ENCODE measurements around the gene BMPER. TPM values are rescaled to one million over a fixed set of nuclear protein-coding genes. Genes with fewer than 3 reads are reported as not detected.

Gene BMPER
- total RNA-seq, 1 donor from 2014 or later = 2.7 TPM

DNA sequence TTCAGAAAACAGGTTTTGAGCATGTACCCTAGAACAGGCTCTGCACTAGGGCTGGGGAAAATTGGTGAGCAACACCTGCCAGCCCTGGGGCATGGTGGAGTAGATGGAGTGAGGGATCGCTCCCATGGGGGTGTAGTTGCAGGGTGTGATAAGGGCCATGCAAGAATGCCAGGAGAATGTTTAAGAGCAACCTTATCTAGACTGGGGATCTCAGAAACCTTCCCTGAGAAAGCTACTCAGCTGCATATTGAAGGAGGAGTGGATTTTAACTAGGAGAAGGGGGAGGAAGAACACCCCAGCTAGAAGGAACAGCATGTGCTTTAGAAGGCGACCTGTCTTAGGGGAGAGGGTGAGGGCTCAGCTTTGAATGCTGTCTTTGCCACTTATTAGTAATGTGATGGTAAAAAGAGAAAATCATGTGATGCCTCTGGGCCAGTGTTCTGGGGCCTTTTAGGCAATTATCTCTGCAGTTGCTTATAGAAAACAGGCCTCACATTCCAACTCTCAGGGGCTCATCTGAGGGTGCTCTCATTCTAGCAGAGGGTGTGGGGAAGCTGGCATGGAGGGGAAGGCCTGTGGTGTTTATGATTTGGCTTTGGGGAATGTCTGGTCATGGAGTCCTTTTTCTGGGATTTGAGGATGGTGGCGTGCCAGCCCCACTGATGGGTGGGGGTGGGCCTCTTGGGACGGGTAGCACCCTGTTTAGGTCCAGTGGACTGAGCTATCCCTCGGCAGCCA is 225.4 kb downstream of the BMPER start:
- DNase-seq (ENCODE audit: extremely low read depth, low read depth, low spot score) = no peak

DNA sequence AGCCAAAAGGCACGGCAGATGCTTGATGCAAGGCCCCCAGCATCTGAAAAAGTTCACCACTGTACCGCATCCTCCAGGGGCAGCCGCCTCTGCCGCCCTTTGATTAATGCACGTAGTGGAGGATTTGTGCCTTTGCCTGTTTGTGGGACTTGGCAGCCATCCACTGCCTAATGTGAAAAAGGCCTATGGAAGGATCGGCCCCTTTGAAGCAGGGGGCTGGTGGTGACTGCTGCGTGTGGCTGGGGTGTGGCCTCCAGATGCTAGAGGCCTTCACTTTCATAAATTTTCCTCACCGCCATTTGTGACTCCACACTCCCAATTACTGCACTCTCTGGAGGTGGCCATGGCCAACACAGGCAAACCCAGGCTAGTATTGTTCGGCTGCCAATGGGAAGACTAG is 226.0 kb downstream of the BMPER start:
- no peak for DNase-seq (ENCODE audit: extremely low read depth, low read depth, low spot score)

DNA sequence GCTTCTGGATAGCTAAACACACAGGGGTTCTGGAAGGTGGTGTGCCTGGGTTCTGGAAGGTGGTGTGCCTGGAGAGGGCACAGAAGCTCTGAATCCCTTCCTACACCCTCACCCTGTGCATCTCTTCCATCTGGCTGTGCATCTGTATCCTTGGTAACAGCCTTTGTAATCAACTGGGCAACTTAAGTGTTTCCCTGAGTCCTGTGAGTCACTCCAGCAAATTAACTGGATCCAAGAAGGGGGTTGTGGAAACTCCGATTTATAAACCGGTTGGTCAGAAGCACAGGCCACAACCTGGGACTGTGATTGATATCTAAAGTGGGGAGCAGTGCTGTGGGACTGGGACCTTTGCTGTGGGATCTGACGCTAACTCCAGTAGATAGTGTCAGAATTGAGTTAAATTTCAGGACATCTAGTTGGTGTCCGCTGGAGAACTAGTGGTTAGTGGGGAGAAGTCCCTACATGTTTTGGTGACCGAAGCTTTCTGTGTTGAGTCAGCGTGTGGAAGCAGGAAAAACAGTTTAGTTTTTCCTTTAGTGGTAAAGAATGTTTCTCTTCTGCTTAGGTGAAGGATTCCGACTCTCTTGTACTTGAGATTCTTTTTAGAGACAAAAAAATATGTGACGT is 228.1 kb downstream of the BMPER start:
- DNase-seq (ENCODE audit: extremely low read depth, low read depth, low spot score) = no peak

DNA sequence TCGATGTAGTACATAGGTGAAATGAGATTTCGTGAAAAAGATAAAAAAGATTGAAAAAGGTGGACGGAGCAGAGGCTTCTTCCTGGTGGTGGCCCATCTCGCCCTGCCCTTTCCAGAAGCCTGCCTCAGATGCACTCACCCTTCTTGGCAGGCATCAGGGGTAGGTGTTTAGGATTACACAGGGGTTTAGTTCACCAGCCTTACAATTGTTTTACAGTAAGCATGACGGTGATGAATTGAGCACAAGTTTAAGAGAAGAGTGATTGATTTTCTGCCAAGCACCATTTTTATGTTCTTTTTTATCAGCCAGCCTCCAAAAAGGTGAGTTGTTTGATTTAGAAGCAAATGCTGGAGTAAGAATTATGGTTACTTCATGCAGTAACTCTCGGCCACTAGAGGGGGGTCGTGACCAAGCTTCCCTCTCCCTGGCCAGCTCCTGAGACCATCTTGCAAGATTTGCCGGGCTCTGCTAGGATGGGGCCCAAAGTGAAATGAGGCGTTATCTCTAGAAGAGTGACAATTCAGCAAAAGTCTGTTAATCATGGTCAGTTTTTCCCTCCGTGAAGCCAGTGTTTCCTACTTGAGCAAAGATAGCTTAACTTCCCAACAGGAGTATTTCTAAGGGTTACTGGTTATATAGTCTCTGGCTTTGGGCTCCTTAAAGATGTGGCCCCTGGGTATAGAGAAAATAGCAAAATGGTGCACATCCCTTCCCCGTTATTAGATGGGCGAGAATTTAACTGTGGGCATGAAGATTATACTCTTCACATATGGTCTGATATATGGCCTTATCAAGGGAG is 228.8 kb downstream of the BMPER start:
- DNase-seq (ENCODE audit: extremely low read depth, low read depth, low spot score) = peak; percentile 27

DNA sequence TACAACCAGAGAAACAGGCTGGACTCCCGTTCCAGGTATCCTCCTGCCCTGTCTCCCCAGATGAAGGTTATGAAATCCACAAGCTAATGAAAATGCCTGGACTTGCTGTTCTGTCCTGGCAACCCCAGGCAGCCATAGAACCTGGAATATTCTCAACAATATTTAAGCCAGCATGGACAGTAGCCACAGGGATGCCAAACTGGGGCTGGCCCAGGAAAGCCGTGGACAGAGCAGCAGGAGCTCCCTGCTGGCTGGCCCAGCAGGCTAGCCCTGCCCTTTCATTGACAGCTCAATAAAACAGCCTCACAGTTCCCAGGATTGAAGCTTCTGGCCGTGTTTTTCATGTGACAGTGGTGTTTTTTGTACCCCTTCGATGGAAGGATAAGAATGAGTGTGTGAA is 230.6 kb downstream of the BMPER start:
- no peak for DNase-seq (ENCODE audit: extremely low read depth, low read depth, low spot score)

DNA sequence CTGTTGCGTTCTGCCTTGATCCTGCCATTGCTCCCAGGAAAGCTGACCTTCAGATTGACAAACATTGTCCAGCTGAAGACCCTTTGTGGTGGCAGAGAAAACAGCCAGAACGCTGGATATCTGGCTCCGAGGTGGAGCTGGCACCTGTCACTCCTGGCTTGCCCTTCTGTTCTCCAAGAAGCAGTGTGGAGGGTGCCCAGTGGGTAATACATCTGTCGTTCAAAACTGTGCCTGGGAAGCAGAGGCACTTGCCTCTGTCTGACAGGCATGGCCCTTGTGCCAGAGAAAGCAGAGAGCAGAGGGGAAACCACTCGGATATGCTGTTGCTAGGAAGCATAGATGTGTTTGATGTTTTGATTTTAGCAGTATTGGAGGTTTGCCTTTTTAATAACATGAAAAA is 231.4 kb downstream of the BMPER start:
- no peak for DNase-seq (ENCODE audit: extremely low read depth, low read depth, low spot score)

DNA sequence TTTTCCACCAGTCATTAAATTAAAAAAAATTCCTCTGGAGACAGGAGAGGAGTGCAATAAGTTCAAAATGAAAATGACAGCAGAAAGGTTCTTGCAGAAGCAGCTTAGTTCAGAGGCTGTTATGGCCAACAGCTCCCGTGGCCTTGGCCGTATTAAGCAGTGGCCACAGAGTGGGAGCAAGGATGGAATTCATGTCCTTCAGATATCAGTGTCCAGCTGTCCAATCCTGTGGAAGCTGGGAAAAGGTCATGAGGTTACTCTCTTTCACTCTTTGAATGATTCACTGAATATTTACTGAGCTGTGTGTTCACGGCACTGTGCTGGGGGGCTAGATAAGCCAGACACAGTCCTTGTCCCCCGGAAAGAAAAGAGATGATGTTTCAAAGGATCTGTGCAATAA is 231.8 kb downstream of the BMPER start:
- no peak for DNase-seq (ENCODE audit: extremely low read depth, low read depth, low spot score)

DNA sequence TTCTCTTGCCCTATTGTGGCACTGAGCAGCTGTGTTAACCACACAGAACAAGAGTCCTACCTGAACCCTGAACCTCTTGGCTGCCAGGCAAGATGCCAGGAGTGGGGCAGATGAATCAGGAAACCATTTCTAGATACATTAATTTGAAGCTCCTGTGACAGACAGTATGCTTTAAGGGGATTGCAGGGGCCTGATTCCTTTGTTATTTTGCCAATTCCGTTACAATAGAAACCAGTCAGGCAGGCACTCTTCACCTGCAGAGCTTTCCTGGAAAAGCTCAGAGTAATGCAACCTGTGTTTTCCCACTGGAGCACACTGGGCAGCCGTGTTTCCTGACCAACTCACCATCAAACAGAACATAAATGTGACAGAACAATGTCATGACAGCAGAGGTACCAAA is 233.1 kb downstream of the BMPER start:
- no peak for DNase-seq (ENCODE audit: extremely low read depth, low read depth, low spot score)

DNA sequence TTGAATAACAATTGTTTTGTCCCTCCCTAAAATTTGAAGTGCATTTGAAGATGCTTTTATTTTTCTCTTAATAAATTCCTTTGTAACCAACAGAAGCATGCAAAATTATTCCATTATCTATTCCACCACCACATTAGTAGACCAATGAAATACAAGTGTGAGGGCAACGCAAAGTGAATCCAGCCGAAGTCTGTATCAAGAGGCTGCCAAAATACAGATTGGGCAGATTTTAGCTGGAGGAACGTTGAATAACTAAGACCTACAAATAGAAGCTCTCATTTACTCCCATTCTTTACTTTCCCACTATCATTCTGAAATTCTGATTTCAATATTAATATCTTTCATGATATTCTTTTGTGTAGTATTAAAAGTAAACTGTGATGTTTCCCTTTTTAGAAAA is 233.7 kb downstream of the BMPER start:
- DNase-seq (ENCODE audit: extremely low read depth, low read depth, low spot score) = no peak

DNA sequence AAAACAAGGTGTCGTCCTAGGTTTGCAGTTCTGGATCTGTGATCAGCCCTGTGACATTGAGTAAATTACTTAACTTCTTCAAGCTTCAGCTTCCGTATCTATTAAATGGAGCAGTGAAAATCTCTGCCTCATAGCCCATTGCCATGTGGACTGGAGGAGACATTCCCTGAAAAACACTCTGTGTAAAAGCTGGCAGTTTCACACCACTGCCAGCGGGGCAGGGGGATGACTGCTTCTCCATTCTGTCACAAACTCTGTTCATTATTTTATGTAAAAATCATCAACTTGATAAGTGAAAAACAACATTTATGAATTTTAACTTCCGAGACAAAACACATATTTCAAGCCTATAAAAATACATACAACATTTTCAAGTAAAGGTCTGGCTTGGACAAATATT is 234.7 kb downstream of the BMPER start:
- DNase-seq (ENCODE audit: extremely low read depth, low read depth, low spot score) = no peak

DNA sequence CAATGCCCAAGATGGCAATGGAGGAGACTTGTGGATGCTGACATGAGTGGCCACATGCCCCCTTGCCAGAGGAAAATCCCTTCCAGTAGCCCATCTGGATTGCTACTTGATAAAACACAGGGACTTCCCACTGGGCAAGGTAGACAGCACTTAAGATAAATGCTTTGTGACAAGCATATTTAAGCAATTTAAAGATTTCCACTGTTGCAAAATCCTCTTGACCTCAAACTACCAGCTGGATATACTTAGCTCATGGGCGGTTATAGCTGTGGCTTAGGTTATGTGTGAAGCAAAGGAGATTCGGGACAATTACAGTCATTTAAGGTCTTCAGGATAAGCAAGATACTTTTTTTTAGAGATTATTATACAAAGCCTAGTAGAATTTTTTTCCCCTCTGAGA is 238.1 kb downstream of the BMPER start:
- DNase-seq (ENCODE audit: extremely low read depth, low read depth, low spot score) = no peak

DNA sequence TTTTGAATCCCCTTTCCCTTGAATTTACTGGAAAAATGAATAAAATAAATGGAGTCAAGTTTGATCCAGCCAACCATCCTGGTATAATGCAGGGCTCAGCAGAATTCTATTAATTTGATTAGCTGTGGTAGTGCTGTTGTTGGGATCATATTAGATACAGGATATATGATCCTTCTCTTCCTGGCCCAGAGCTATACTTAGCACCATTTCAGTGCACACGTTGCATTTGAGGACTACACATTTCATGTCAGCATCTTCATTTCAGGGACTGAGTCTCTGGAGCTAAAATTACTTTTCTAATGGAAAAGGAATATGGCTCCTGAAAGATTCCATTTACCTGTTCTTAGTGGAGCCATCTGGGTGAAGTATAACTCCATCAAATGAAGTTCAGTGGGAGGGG is 240.3 kb downstream of the BMPER start:
- DNase-seq (ENCODE audit: extremely low read depth, low read depth, low spot score) = no peak

DNA sequence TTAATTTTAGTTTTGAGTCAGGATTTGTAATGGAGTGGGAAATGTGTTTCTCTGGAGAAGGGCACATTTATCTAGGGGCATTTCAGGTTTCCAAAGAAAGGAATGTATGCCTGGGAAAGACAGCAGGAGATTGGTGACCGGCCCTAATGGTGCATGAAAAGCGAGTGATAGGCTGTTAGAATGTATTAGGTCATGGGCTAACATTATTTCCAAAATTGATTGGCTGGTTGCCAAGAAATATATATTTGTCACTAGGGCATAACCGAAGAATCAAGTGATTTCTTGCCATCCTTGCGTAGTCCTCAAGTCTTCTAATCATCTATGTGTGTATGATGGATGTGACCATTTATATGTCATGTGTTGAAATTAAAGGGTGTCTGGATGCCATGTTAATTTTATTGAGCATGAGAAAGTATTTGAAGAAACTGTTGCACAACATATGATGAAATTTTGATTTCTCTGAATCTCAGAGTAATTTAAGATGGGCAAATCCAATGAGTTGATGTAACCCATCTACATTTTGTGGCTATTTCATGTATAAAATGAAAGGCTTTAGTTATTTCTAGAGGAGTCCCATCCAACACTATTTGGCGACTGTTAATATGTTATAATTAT is 248.4 kb downstream of the BMPER start:
- no peak for DNase-seq (ENCODE audit: extremely low read depth, low read depth, low spot score)

DNA sequence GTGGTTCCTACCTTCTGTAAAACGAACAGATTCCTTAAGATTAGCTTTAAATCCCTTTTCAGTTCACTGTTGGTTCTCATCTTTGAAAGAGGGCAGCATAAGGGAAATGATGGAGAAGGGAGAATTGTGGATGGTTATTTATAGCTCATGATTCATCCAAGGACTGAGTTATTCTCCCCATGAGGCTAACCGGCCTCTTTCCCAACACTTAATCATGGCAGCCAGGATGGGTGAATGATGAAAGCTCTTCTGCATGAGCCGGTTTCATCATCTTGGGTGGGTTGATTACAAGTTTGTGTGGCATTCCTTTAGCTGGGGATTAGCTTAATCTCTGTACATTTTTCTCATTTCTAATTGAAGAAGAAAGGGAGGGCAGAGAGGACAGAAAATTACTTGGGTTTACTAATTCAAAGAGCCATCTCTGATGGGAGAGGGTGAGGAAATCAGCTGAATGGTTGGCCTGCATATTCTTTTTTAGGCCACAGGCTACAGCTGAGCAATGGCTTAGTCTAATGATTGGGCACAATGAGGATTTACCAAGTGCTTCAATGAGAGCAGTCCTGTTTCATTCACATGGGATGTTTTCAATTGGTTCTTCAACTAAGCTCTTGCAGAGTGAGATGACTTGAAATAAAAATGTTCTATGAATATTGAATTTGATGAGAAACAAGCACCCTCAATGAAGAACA is 250.0 kb downstream of the BMPER start:
- DNase-seq (ENCODE audit: extremely low read depth, low read depth, low spot score) = no peak

DNA sequence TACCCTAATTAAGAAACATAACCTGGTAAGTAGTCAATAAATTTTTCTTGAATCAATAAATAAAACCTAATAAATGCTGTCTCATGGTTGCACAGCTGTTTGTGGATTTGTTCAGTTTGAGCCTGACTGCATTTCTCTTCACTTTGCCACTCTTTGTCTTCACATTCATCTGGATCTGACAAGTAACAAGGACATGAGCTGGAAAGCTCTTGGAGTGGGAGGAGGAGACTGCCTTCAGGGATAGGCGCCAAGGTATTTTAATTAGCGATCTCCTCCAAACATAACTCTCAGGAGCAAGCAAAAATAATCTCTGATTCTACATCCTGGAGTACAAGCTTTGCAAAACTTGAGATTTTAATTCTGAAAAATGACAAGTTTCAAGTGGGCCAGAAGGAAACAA is 251.0 kb downstream of the BMPER start:
- no peak for DNase-seq (ENCODE audit: extremely low read depth, low read depth, low spot score)

DNA sequence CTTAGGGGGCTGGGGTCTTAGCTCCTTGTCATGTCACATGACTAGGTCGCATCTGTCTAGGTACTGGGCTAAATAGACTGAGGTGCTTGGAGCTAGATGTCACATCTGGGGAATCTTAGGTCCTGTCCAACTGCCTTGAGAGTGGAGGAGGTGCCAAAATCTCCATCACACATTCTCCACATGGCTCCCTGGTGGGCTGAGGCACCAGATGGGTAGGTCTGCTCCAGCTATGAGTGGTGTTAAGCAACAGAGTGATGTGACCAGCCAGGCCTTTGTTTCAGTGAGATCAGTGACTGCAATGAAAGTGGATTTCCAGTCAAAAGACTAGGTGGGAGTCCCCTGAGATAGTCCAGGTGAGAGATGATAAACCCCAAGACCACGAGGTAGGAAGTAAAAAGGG is 251.8 kb downstream of the BMPER start:
- DNase-seq (ENCODE audit: extremely low read depth, low read depth, low spot score) = no peak

DNA sequence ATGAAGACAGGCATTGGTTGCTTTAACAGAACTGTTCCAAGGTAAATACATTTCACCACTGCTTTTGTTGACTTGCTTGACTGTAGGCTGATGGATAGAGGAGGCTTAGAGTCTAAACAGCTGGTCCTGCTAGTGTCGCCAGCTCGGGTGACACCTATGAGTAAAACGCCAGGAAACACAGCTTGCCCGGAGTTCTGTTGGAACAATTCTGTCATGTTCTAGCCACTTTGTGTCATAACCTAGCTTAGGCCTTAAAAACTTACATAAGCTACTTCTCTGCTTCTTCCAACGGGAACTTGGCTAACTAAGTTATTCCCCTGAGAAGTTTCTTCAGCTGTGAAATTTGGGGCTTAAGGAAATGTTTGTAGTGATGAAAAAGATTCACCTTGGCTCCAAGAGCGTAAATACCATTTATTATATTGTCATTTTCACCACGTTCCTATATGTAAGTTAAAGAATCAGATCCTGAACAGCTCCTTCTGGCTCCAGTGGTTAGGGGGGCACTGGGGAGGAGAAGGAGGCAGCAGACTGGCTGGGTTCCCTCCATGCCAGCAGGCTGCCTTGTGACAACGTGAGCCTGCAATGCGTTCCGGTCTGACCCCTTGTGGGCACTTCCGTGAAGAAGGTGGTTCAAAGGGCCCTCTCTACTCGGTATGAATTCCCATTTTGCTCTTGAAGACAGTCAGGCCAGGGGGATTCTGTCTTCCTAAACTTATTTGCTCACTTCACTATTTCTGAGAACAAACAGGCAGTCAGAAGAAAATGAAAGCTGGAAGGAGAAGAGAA is 253.2 kb downstream of the BMPER start:
- no peak for DNase-seq (ENCODE audit: extremely low read depth, low read depth, low spot score)

DNA sequence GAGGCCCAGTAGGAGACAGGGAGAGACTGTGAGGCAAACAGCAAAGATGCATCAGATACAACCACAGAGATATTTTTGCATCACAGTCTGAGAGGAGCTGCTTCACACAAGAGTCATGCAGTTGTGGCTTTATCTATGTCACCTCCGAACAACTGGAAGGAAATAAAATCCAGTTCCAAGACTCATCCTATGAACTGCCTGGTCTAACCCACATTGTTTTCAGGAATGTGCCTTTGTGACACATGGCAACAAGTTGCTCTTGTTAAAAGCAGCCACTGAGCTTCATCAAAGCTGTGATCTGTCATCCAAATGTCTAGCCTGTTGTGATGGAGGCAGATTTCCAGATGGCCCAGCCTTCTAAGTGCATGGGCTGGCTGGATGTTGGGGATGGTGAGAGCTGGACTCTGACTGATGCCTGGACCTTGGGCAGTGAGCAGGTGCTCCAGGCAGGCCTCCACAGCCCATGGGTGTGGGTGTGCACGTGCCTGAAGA is 255.0 kb downstream of the BMPER start:
- no peak for DNase-seq (ENCODE audit: extremely low read depth, low read depth, low spot score)

DNA sequence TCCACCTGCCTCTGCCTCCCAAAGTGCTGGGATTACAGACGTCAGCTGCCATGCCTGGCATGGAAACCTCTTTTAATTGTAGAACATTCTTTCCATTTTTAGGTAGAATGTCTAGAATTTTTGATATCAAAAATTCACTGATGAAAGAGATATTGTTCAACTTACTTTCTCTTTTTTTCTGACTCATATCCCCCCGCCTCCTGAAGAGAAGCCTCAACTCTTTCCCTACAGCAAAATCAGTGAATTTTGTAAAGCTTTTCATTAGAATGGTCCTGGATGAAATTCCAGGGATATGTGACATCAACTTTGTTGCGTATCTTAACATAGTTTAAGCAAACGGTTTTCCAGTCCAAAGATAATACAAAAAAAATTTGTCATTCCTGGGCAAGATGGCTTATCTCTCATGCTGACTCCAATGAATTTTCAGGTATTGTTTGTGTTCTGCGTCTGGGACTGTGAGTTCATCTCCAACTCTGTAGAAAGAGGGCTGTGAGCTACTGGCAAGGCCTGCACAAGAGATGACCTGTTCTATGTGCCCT is 256.8 kb downstream of the BMPER start:
- no peak for DNase-seq (ENCODE audit: extremely low read depth, low read depth, low spot score)

DNA sequence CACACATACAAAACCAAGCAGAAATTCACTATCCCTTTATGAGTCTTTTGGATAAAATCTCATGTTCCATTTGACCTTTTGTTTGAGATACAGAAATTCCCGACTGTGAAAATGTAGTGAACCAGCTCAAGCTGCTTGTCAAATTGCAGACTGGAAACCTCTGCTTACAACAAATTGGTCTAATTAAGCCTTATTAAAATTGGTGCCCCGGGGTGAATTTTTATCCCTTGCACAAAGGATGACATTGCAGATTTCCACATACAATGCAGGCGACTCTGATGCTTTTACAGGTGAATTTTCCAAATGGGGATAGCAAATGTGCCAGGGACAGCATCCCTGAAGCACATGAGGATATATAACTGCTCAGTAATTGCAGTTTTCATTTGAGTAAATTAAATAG is 257.3 kb downstream of the BMPER start:
- DNase-seq (ENCODE audit: extremely low read depth, low read depth, low spot score) = no peak

All from glomerular endothelial cell (primary cell).